HepG2 (cell line): ENCODE results near the gene PLAC9. TPM values are rescaled to one million over a fixed set of nuclear protein-coding genes. Genes with fewer than 3 reads are reported as not detected.

Experiments used
- ATAC-seq: fragments of 200-7000 bp; cut with Tn5 transposase; 3 replicates; pipeline ENCODE4 v1.9.1; 2020; ENCODE audit warnings: mild to moderate bottlenecking, moderate library complexity
- BruUV-seq: library from RNA; stranded (reverse); fragments of 400-500 nt; replicated peaks from 2 replicates; lab custom pipeline; 2021; lab: Mats Ljungman, UMichigan
- CTCF ChIA-PET: fragments of 300-600 bp; formaldehyde crosslinking; extraction: SDS; loops from one replicate; lab custom pipeline; 2021; ENCODE audit warnings: low total read pairs, inconsistent platforms, low intra/inter-chr PET ratio; lab: Yijun Ruan, JAX
- POLR2A ChIA-PET: fragments of 350-600 bp; sonication (Branson Sonifier 250); formaldehyde crosslinking; loops from one replicate; lab custom pipeline; 2020; ENCODE audit warnings: antibody characterized with exemption, inconsistent platforms; lab: Yijun Ruan, JAX
- DNase-seq: peaks from one replicate; pipeline ENCODE4 v3.0.0-alpha.2; 2015; ENCODE audit warnings: low spot score
- FAIRE-seq: peaks from 3 replicates; lab custom pipeline; 2011; peaks lifted over from hg19 to GRCh38; lab: Jason Lieb, UNC
- H2AFZ ChIP-seq: one replicate; pipeline ENCODE4 v1.6.1; 2011; ENCODE audit warnings: low read length, inconsistent platforms
- H3K27ac ChIP-seq: fragments of 300-600 bp; 3 replicates; pipeline ENCODE4 v1.8.0; 2011; ENCODE audit warnings: mixed run types, mild to moderate bottlenecking, mixed read lengths, low read length, inconsistent platforms; ENCODE audit not compliant: insufficient read depth; ENCODE audit errors: extremely low read length
- H3K27me3 ChIP-seq, 2 experiments: fragments of 200-600 bp in 1 of 2; 2 replicates in 1 of 2; 3 replicates in 1 of 2; pipeline versions ENCODE4 v1.6.0 to v1.8.0; 2011; ENCODE audit warnings: low read length in 2 of 2, mild to moderate bottlenecking in 2 of 2, moderate library complexity in 2 of 2, inconsistent platforms in 1 of 2; ENCODE audit not compliant: insufficient read depth in 2 of 2, control insufficient read depth in 1 of 2
- H3K36me3 ChIP-seq, 2 experiments: fragments of 200-600 bp in 1 of 2; replicated peaks in 1 of 2; 2 replicates in 1 of 2; 3 replicates in 1 of 2; pipeline versions ENCODE4 v1.5.1 to v1.8.0; 2011; ENCODE audit warnings: low read length in 2 of 2, inconsistent platforms in 1 of 2; ENCODE audit not compliant: insufficient read depth in 2 of 2, control insufficient read depth in 1 of 2
- H3K4me1 ChIP-seq: 2 replicates; pipeline ENCODE4 v1.5.1; 2012; ENCODE audit warnings: low read length, inconsistent platforms; ENCODE audit not compliant: insufficient read depth
- H3K4me2 ChIP-seq: 2 replicates; pipeline ENCODE4 v1.6.0; 2011; ENCODE audit warnings: low read depth, low read length, inconsistent platforms
- H3K4me3 ChIP-seq, 3 experiments: fragments of 200-600 bp in 1 of 3; sonication (generic), shearing (Covaris generic) in 1 of 3; replicated peaks in 1 of 3; 2 replicates each; pipeline ENCODE4 v1.5.1; 2011 to 2016; ENCODE audit warnings: low read length in 3 of 3, inconsistent platforms in 2 of 3, low read depth in 2 of 3, mild to moderate bottlenecking in 2 of 3, control low read depth in 1 of 3, mixed read lengths in 1 of 3; ENCODE audit not compliant: insufficient read depth in 1 of 3
- H3K79me2 ChIP-seq: one replicate; pipeline ENCODE4 v1.6.1; 2011; ENCODE audit warnings: low read length, inconsistent platforms; ENCODE audit not compliant: insufficient read depth
- H3K9ac ChIP-seq: 2 replicates; pipeline ENCODE4 v1.6.0; 2011; ENCODE audit warnings: mild to moderate bottlenecking, low read depth, low read length, inconsistent platforms; ENCODE audit not compliant: insufficient read depth
- H3K9me3 ChIP-seq: 2 replicates; pipeline ENCODE4 v1.5.1; 2012; ENCODE audit warnings: mild to moderate bottlenecking, low read length
- H4K20me1 ChIP-seq: 2 replicates; pipeline ENCODE4 v1.6.0; 2011; ENCODE audit warnings: inconsistent platforms, mild to moderate bottlenecking, low read length, moderate library complexity; ENCODE audit not compliant: insufficient read depth
- BCL6 ChIP-seq: IDR thresholded peaks from 2 replicates; pipeline ENCODE4 v1.6.1; 2016; ENCODE audit warnings: missing genetic modification reagents, missing compliant biosample characterization
- ONECUT2 ChIP-seq: sonication (generic); formaldehyde crosslinking; IDR thresholded peaks from 2 replicates; pipeline ENCODE4 v1.4.0; 2020; ENCODE audit warnings: missing genetic modification reagents
- ZBTB7B ChIP-seq: sonication (generic); formaldehyde crosslinking; IDR thresholded peaks from 2 replicates; pipeline ENCODE4 v1.4.0; 2020; ENCODE audit warnings: missing genetic modification reagents
- ZNF318 ChIP-seq: sonication (generic); formaldehyde crosslinking; IDR thresholded peaks from 2 replicates; pipeline ENCODE4 v1.4.0; 2020; ENCODE audit warnings: mild to moderate bottlenecking, missing genetic modification reagents
- ZNF879 ChIP-seq: sonication (generic); formaldehyde crosslinking; IDR thresholded peaks from 2 replicates; pipeline ENCODE4 v1.8.1; 2023; ENCODE audit warnings: missing genetic modification reagents
- WGBS: methylation state at CpG from one replicate; pipeline ENCODE4 v1.1.6; 2017; ENCODE audit warnings: low lambda C conversion rate; 5-methylcytosine and 5-hydroxymethylcytosine counted together
- in situ Hi-C: cut with HindIII; loops from 2 replicates; pipeline ENCODE4 v1.10.0; 2017; ENCODE audit warnings: low pct_unique_long_range_greater_than_20kb; ENCODE audit not compliant: extremely low pct_ligation_motif_present
- intact Hi-C: fragments of 100-400 bp; cut with micrococcal nuclease; formaldehyde crosslinking; loops from one replicate; pipeline ENCODE4 v1.10.0; 2022; ENCODE audit not compliant: unreplicated experiment
- polyA plus RNA-seq, 8 experiments: library from polyadenylated mRNA; depleted of rRNA in 3 of 8; stranded (reverse) in 7 of 8; unstranded in 1 of 8; fragments of >200 nt; fragmentation: Illumina TruSeq in 4 of 8; extraction: Trizol in 4 of 8; gene quantifications; 2 replicates each; pipeline versions ENCODE4 v1.2.1 to v1.2.3, GENCODE V29; 2011 to 2016; ENCODE audit warnings: low read depth in 4 of 8, missing spikeins in 1 of 8, mixed read lengths in 1 of 8; ENCODE audit not compliant: insufficient read depth in 1 of 8
- total RNA-seq, 5 experiments: library from RNA; depleted of rRNA; stranded (reverse); fragments of >200 nt; fragmentation: Illumina TruSeq; extraction: Trizol; gene quantifications; 2 replicates each; pipeline ENCODE4 v1.2.3, GENCODE V29; 2016; ENCODE audit warnings: low read depth in 1 of 5

Gene PLAC9
- total and polyA plus RNA-seq, 2 of the 13 experiments (the other 11 are each of a cell fraction or from before 2014, with no cell fraction given) = not detected

GRCh38 chr10:80158598-80159127, 26.1 kb downstream of the PLAC9 start:
- H3K27ac ChIP-seq = no peak overlapping the region
- H3K36me3 ChIP-seq = peaks cover 19 to 55% of the 10 kb centered on the region in 2 experiments; a peak in 4 of 5 replicates
- ATAC-seq = no peak
- H3K9me3 ChIP-seq = no peaks in the 10 kb centered on the region
- no peaks in the 10 kb centered on the region for H3K27me3 ChIP-seq
- no peaks in the 10 kb centered on the region for H3K4me1 ChIP-seq
- intact Hi-C loops (no loop called here), in situ Hi-C loops (no loop called here)
- ChIA-PET POLR2A (no interaction called here), CTCF (no interaction called here)
- no peak overlapping the region for H2AFZ ChIP-seq
- no peaks in the 10 kb centered on the region for H4K20me1 ChIP-seq
- no peak overlapping the region for H3K9ac ChIP-seq
- TF ChIP-seq ZNF879 (CRISPR knock-in tag) (no peak), BCL6 (CRISPR knock-in tag) (no peak), ZNF318 (CRISPR knock-in tag) (no peak), ONECUT2 (CRISPR knock-in tag) (no peak), ZBTB7B (CRISPR knock-in tag) (no peak)
- TF ChIP-seq, all 625 proteins: peak for 0
- Histone ChIP-seq H3K4me3 (no peak overlapping the region), H3K4me2 (no peak overlapping the region), H3K79me2 (no peaks in the 10 kb centered on the region)
- no peak for FAIRE-seq
- no TSS peak for BruUV-seq
- WGBS = 91% methylated on average over 7 of the region's 14 CpGs
- DNase-seq = no peak
